GM21526 (cell line): ENCODE measurements around the gene ARHGDIA.

Experiments
- ATAC-seq: cut with Tn5 transposase; IDR thresholded peaks from one replicate; pipeline ENCODE4 v1.9.1; 2021; ENCODE audit warnings: moderate library complexity; ENCODE audit not compliant: unreplicated experiment, low FRiP score

ARHGDIA gene

GRCh38 chr17:81831957-81832607 is 39.1 kb downstream of the ARHGDIA start:
- no peak for ATAC-seq

GRCh38 chr17:81831563-81831956 is 39.6 kb downstream of the ARHGDIA start:
- ATAC-seq, result no peak

- no peak for ATAC-seq
These were observed 41.3 kb downstream of the ARHGDIA start for GRCh38 chr17:81829858-81830257.

- no peak for ATAC-seq
These were observed 42.5 kb downstream of the ARHGDIA start for GRCh38 chr17:81828656-81829055.

GRCh38 chr17:81825841-81826466 is 45.2 kb downstream of the ARHGDIA start:
- no peak for ATAC-seq

GRCh38 chr17:81824595-81824994 is 46.5 kb downstream of the ARHGDIA start:
- no peak for ATAC-seq

GRCh38 chr17:81823820-81824550 is 47.2 kb downstream of the ARHGDIA start:
- ATAC-seq, result no peak

GRCh38 chr17:81822996-81823819 is 47.9 kb downstream of the ARHGDIA start:
- ATAC-seq, result no peak

- no peak for ATAC-seq
These were observed 48.9 kb downstream of the ARHGDIA start for GRCh38 chr17:81822312-81822637.

- ATAC-seq, result no peak
These were observed 49.4 kb downstream of the ARHGDIA start for GRCh38 chr17:81821603-81822311.

- ATAC-seq, result no peak
These were observed 50.0 kb downstream of the ARHGDIA start for GRCh38 chr17:81821147-81821546.

GRCh38 chr17:81819708-81820107 is 51.4 kb downstream of the ARHGDIA start:
- ATAC-seq, result no peak

- no peak for ATAC-seq
These were observed 53.4 kb downstream of the ARHGDIA start for GRCh38 chr17:81817758-81818147.
